H1 (cell line): ENCODE results near the gene LEPR. TPM values are rescaled to one million over a fixed set of nuclear protein-coding genes. Genes with fewer than 3 reads are reported as not detected.

Experiments
- ATF2 ChIP-seq: IDR thresholded peaks from 2 replicates; pipeline ENCODE4 v1.6.1; 2012; ENCODE audit warnings: low read length, inconsistent platforms
- BCL11A ChIP-seq, 2 experiments: IDR thresholded peaks; one replicate each; pipeline ENCODE4 v1.6.1; 2011; ENCODE audit warnings: low read depth in 2 of 2, low read length in 2 of 2, mild to moderate bottlenecking in 2 of 2
- E2F6 ChIP-seq: IDR thresholded peaks from 2 replicates; pipeline ENCODE4 v1.6.1; 2012; ENCODE audit warnings: inconsistent platforms
- NRF1 ChIP-seq: IDR thresholded peaks from 2 replicates; pipeline ENCODE4 v1.6.1; 2011; ENCODE audit warnings: mild to moderate bottlenecking, low read depth, low read length, improper control_type of control experiment
- SIX5 ChIP-seq: IDR thresholded peaks from 2 replicates; pipeline ENCODE4 v1.6.1; 2011; ENCODE audit warnings: mild to moderate bottlenecking, low read depth, low read length
- TAF7 ChIP-seq: optimal IDR thresholded peaks from 2 replicates; pipeline ENCODE3; 2011; ENCODE audit warnings: low read depth, mild to moderate bottlenecking, inconsistent platforms, low read length, moderate library complexity, borderline replicate concordance
- polyA plus RNA-seq, 7 experiments: library from polyadenylated mRNA; depleted of rRNA in 3 of 7; stranded (reverse) in 5 of 7; unstranded in 2 of 7; fragments of >200 nt in 5 of 7; fragments of 200-250 nt in 2 of 7; gene quantifications; 1 replicate in 5 of 7; 2 replicates in 1 of 7; 4 replicates in 1 of 7; pipeline versions ENCODE4 v1.2.1 to v1.2.3, GENCODE V29; 2011 to 2013; ENCODE audit warnings: missing spikeins in 2 of 7, mixed read lengths in 2 of 7
- total RNA-seq: library from RNA; stranded (reverse); fragmentation: NEBNext Ultra II Directional; extraction: Animal tissue kit (Norgen Biotek cat#: 25700); gene quantifications from 2 replicates; pipeline ENCODE4 v1.2.1, GENCODE V29; 2021

The LEPR gene
- total and polyA plus RNA-seq, 2 of the 8 experiments (the other 6 are each of a cell fraction or from before 2014, with no cell fraction given) = 1.3 to 3.9 TPM

- TF ChIP-seq E2F6 (no peak), SIX5 (no peak), ATF2 (no peak), NRF1 (no peak), BCL11A (IDR thresholded peaks at IDR 0.05; ENCODE audit: low read depth in 2 of 2, low read length in 2 of 2) (no peak), TAF7 (no peak)
Measured at GRCh38 chr1:65443647-65444046, 23.2 kb downstream of the LEPR start (continued).
